ENCODE measurements around the gene MORC2. TPM values are rescaled to one million over a fixed set of nuclear protein-coding genes. Genes with fewer than 3 reads are reported as not detected.

MORC2 gene
- total and polyA plus RNA-seq, 10 of the 15 experiments (the other 5 are each of a cell fraction or from before 2014, with no cell fraction given): 1.7 to 16.3 (median 9.0) TPM

DNA sequence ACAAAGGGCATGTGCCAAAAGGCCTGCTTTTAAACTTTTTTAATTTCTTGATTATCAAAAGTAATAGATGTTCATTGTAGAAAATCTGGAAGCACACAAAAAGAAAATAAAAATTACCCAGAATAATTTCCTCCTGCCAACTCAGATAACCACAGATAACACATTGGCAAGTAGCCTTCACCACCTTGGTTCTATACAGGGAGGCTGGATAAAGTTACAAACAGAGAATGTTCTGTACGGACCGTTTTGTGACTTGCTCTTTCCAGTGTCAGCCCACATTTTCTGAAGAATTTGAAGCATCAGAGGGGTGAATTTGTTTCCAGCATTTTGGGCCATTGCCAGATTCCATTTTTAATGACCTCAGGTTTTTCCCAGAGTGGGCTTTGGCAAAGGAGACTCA is 24.0 kb upstream of the MORC2 start (continued):
- TF ChIP-seq JUNB (IDR thresholded peaks at IDR 0.05) (no peak), ATF7 (IDR thresholded peaks at IDR 0.05; ENCODE audit: low read depth) (no peak)

- intact Hi-C loops (cut with micrococcal nuclease; ENCODE audit: unreplicated experiment): no loop called here
- CTCF ChIA-PET: no interaction called here
- RAD21 ChIA-PET (ENCODE audit: unreplicated experiment): no interaction called here
Observed at GRCh38 chr22:30990690-30991089, 22.1 kb upstream of the MORC2 start.

More at GRCh38 chr22:30990690-30991089, 22.1 kb upstream of the MORC2 start:
- Histone ChIP-seq H3K9ac (ENCODE audit: control insufficient read depth, insufficient read depth, low read length) (no peak overlapping the region), H3K4me3 (no peak overlapping the region), H3K4me1 (ENCODE audit: control insufficient read depth, insufficient read depth, low read length) (no peaks in the 10 kb centered on the region), H4K20me1 (ENCODE audit: control insufficient read depth, insufficient read depth) (no peaks in the 10 kb centered on the region), H3K27ac (ENCODE audit: control insufficient read depth, insufficient read depth) (no peak overlapping the region), H3K9me3 (replicated peaks; ENCODE audit: control insufficient read depth, insufficient read depth, low read length) (no peaks in the 10 kb centered on the region; the same call in 2 of the 3 replicates), H3K79me2 (ENCODE audit: control insufficient read depth, insufficient read depth, low read length) (no peaks in the 10 kb centered on the region), H3K27me3 (replicated peaks in 1 of 2; ENCODE audit: control insufficient read depth in 2 of 2, insufficient read depth in 2 of 2, low read length in 1 of 2) (no peaks in the 10 kb centered on the region; a peak in 1 of 4 replicates), H3K36me3 (ENCODE audit: control insufficient read depth in 2 of 2, insufficient read depth in 2 of 2, low read length in 1 of 2) (no peaks in the 10 kb centered on the region), H3K4me2 (ENCODE audit: control insufficient read depth, insufficient read depth) (no peak overlapping the region), H2AFZ (ENCODE audit: control insufficient read depth, low read depth, low read length) (no peak overlapping the region)
- ATAC-seq (no peak), FAIRE-seq (no peak), DNase-seq (ENCODE audit: low read depth, low spot score) (no peak)
- ChIA-PET SMC1A (ENCODE audit: uncharacterized antibody, unreplicated experiment) (no interaction called here), POLR2A (no interaction called here)
- no peak for TF ChIP-seq EP300 (IDR thresholded peaks at IDR 0.05; ENCODE audit: borderline replicate concordance in 1 of 2, control insufficient read depth in 1 of 2, low read depth in 2 of 2, low read length in 2 of 2)
- no peak for TF ChIP-seq RELB (IDR thresholded peaks at IDR 0.05; ENCODE audit: low read depth)
- no peak for TF ChIP-seq IRF4 (IDR thresholded peaks at IDR 0.05; ENCODE audit: low read depth, low read length)
- TF ChIP-seq ATF7 (IDR thresholded peaks at IDR 0.05; ENCODE audit: low read depth): no peak
- TF ChIP-seq CEBPB (IDR thresholded peaks at IDR 0.05; ENCODE audit: borderline replicate concordance in 1 of 2, low read depth in 2 of 2, low read length in 2 of 2): no peak
- TF ChIP-seq, protein P1, sequence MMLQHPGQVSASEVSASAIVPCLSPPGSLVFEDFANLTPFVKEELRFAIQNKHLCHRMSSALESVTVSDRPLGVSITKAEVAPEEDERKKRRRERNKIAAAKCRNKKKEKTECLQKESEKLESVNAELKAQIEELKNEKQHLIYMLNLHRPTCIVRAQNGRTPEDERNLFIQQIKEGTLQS (IDR thresholded peaks at IDR 0.05; ENCODE audit: borderline replicate concordance, extremely low read depth, low read depth, low read length): no peak
- TF ChIP-seq BACH1 (IDR thresholded peaks at IDR 0.05; ENCODE audit: borderline replicate concordance): no peak
- no peak for TF ChIP-seq NFIC (IDR thresholded peaks at IDR 0.05; ENCODE audit: low read depth, low read length)
- TF ChIP-seq, protein P2, sequence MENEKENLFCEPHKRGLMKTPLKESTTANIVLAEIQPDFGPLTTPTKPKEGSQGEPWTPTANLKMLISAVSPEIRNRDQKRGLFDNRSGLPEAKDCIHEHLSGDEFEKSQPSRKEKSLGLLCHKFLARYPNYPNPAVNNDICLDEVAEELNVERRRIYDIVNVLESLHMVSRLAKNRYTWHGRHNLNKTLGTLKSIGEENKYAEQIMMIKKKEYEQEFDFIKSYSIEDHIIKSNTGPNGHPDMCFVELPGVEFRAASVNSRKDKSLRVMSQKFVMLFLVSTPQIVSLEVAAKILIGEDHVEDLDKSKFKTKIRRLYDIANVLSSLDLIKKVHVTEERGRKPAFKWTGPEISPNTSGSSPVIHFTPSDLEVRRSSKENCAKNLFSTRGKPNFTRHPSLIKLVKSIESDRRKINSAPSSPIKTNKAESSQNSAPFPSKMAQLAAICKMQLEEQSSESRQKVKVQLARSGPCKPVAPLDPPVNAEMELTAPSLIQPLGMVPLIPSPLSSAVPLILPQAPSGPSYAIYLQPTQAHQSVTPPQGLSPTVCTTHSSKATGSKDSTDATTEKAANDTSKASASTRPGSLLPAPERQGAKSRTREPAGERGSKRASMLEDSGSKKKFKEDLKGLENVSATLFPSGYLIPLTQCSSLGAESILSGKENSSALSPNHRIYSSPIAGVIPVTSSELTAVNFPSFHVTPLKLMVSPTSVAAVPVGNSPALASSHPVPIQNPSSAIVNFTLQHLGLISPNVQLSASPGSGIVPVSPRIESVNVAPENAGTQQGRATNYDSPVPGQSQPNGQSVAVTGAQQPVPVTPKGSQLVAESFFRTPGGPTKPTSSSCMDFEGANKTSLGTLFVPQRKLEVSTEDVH (IDR thresholded peaks at IDR 0.05; ENCODE audit: low read depth, partially characterized antibody): no peak
- TF ChIP-seq POU2F2 (IDR thresholded peaks at IDR 0.05; ENCODE audit: borderline replicate concordance, low read depth, low read length): no peak
- TF ChIP-seq GATAD2B (conservative IDR thresholded peaks at IDR 0.05; ENCODE audit: low read depth): no peak
- no peak for TF ChIP-seq CREM (IDR thresholded peaks at IDR 0.05; ENCODE audit: low read depth)
- BruUV-seq (replicated peaks): no TSS peak
- in situ Hi-C loops (cut with MboI): no loop called here
- 0% methylated on average over 1 of the region's 1 CpG for WGBS (ENCODE audit: insufficient coverage, insufficient replicate concordance, low lambda C conversion rate, missing lambda C conversion rate)

Measured in GM12878 (cell line).